Measurements from ENCODE around the gene LGALS16.
"Not testable (repeated sequence)": the region's sequence is repeated elsewhere in the genome, so short reads cannot be mapped to it uniquely, and the experiment has no call there.

The LGALS16 gene

GRCh38 chr19:39655613-39656012 is at the start of gene LGALS16:
Gene LGALS16 (plus strand): TSS chr19:39655913. CDS start chr19:39655962, 49 bp downstream.
- no peak for DNase-seq

- no peak for DNase-seq
These were observed 48.7 kb upstream of the LGALS16 start for GRCh38 chr19:39607021-39607420.

GRCh38 chr19:39607561-39607960 is 48.2 kb upstream of the LGALS16 start:
- DNase-seq = no peak

GRCh38 chr19:39613597-39613996 is 42.1 kb upstream of the LGALS16 start:
- no peak for DNase-seq

GRCh38 chr19:39617745-39618144 is 38.0 kb upstream of the LGALS16 start:
- DNase-seq = no peak

- DNase-seq = no peak
These were observed 31.8 kb upstream of the LGALS16 start for GRCh38 chr19:39623946-39624345.

GRCh38 chr19:39627631-39628030 is 28.1 kb upstream of the LGALS16 start:
- peak; percentile 35 for DNase-seq

GRCh38 chr19:39631178-39631577 is 24.5 kb upstream of the LGALS16 start:
- no peak for DNase-seq

GRCh38 chr19:39631626-39632025 is 24.1 kb upstream of the LGALS16 start:
- no peak for DNase-seq

GRCh38 chr19:39637891-39638290 is 17.8 kb upstream of the LGALS16 start:
- DNase-seq = no peak

GRCh38 chr19:39641773-39642172 is 13.9 kb upstream of the LGALS16 start:
- no peak for DNase-seq

GRCh38 chr19:39643591-39643990 is 12.1 kb upstream of the LGALS16 start:
- DNase-seq = no peak

- no peak for DNase-seq
These were observed 9.8 kb upstream of the LGALS16 start for GRCh38 chr19:39645800-39646411.

GRCh38 chr19:39647918-39648317 is 7.8 kb upstream of the LGALS16 start:
- no peak for DNase-seq

GRCh38 chr19:39659791-39660190 is 4.1 kb downstream of the LGALS16 start:
- no peak for DNase-seq

- DNase-seq = no peak
These were observed 4.9 kb downstream of the LGALS16 start for GRCh38 chr19:39660661-39661060.

- DNase-seq = no peak
These were observed 5.9 kb downstream of the LGALS16 start for GRCh38 chr19:39661565-39661964.

GRCh38 chr19:39669860-39670259 is 14.1 kb downstream of the LGALS16 start:
- not testable (repeated sequence) for DNase-seq

GRCh38 chr19:39670998-39671397 is 15.3 kb downstream of the LGALS16 start:
- no peak for DNase-seq

GRCh38 chr19:39671739-39672363 is 16.1 kb downstream of the LGALS16 start:
- DNase-seq = peak; percentile 70

- no peak for DNase-seq
These were observed 16.8 kb downstream of the LGALS16 start for GRCh38 chr19:39672473-39672872.

GRCh38 chr19:39673862-39674261 is 18.1 kb downstream of the LGALS16 start:
- peak; percentile 33 for DNase-seq

GRCh38 chr19:39676004-39676403 is 20.3 kb downstream of the LGALS16 start:
- DNase-seq = peak; percentile 27

GRCh38 chr19:39677961-39678889 is 22.5 kb downstream of the LGALS16 start:
- peak; percentile 81 for DNase-seq

Measured in inflammatory macrophage treated with lipopolysaccharide for 4 hours (primary cell).